T-cell (primary cell): ENCODE data around the gene BABAM2. TPM values are rescaled to one million over a fixed set of nuclear protein-coding genes. Genes with fewer than 3 reads are reported as not detected.

Experiments
- ATAC-seq, 4 experiments: fragments of 200-7000 bp in 3 of 4; fragments of 150-1000 bp in 1 of 4; cut with Tn5 transposase; replicated peaks in 1 of 4; 1 replicate in 3 of 4; 2 replicates in 1 of 4; pipeline ENCODE4 v1.10.0; 2021; ENCODE audit warnings: moderate library complexity in 3 of 4, mild to moderate bottlenecking in 2 of 4, moderate number of reproducible peaks in 1 of 4
- CTCF ChIA-PET, 2 donors: fragments of 300-600 bp; sonication (Branson Sonifier 250); formaldehyde crosslinking; loops; one replicate each; lab custom pipeline; 2022; ENCODE audit warnings: antibody characterized with exemption in 2 of 2; lab: Charles Lee
- POLR2A ChIA-PET, 2 donors: fragments of 300-600 bp; sonication (Branson Sonifier 250); formaldehyde crosslinking; loops; one replicate each; lab custom pipeline; 2022; ENCODE audit warnings: antibody characterized with exemption in 2 of 2; lab: Charles Lee
- DNase-seq, 35 experiments: peaks; one replicate each; pipeline versions ENCODE4 v3.0.0 to v3.0.0-alpha.2; 2013 to 2023
- H3K27ac ChIP-seq: one replicate; pipeline ENCODE4 v1.5.1; 2013; ENCODE audit warnings: low read length
- H3K27me3 ChIP-seq, 2 experiments: replicated peaks in 1 of 2; 1 replicate in 1 of 2; 2 replicates in 1 of 2; pipeline versions ENCODE4 v1.6.1 to v1.7.0; 2013; ENCODE audit warnings: low read length in 1 of 2, mixed read lengths in 1 of 2; ENCODE audit not compliant: control insufficient read depth in 2 of 2, insufficient read depth in 2 of 2; ENCODE audit errors: extremely low read depth in 1 of 2
- H3K36me3 ChIP-seq, 2 donors: 1 replicate in 1 of 2; 2 replicates in 1 of 2; pipeline versions ENCODE4 v1.6.1 to v1.7.0; 2013; ENCODE audit warnings: low read length in 1 of 2; ENCODE audit not compliant: control insufficient read depth in 2 of 2, insufficient read depth in 1 of 2; ENCODE audit errors: extremely low read depth in 1 of 2
- H3K4me1 ChIP-seq, 2 experiments: 1 replicate in 1 of 2; 2 replicates in 1 of 2; pipeline versions ENCODE4 v1.6.1 to v1.7.0; 2013; ENCODE audit warnings: low read length in 2 of 2, mixed read lengths in 1 of 2; ENCODE audit not compliant: insufficient read depth in 2 of 2, control insufficient read depth in 1 of 2; ENCODE audit errors: extremely low read depth in 1 of 2
- H3K4me3 ChIP-seq, 2 donors: 1 replicate in 1 of 2; 2 replicates in 1 of 2; pipeline versions ENCODE4 v1.5.1 to v1.7.0; 2013; ENCODE audit warnings: mild to moderate bottlenecking in 2 of 2, low read length in 1 of 2, moderate library complexity in 1 of 2; ENCODE audit not compliant: control insufficient read depth in 1 of 2; ENCODE audit errors: extremely low read depth in 1 of 2
- H3K9me3 ChIP-seq: 2 replicates; pipeline ENCODE4 v1.7.0; 2013
- H3K27ac Mint-ChIP-seq, 2 donors: one replicate each; pipeline ENCODE4 v1.8.0; 2020 to 2021; ENCODE audit warnings: mild to moderate bottlenecking in 2 of 2, mixed read lengths in 2 of 2
- H3K27me3 Mint-ChIP-seq, 2 donors: one replicate each; pipeline ENCODE4 v1.8.0; 2021 to 2022; ENCODE audit warnings: mixed read lengths in 2 of 2
- H3K36me3 Mint-ChIP-seq: one replicate; pipeline ENCODE4 v1.8.0; 2021; ENCODE audit warnings: mixed read lengths
- H3K4me1 Mint-ChIP-seq, 3 donors: one replicate each; pipeline ENCODE4 v1.8.0; 2020 to 2022; ENCODE audit warnings: mixed read lengths in 3 of 3, mild to moderate bottlenecking in 1 of 3
- H3K4me3 Mint-ChIP-seq, 3 donors: one replicate each; pipeline ENCODE4 v1.8.0; 2020 to 2022; ENCODE audit warnings: mild to moderate bottlenecking in 3 of 3, mixed read lengths in 3 of 3, moderate library complexity in 3 of 3
- H3K9me3 Mint-ChIP-seq, 3 donors: one replicate each; pipeline ENCODE4 v1.8.0; 2020 to 2022; ENCODE audit warnings: mixed read lengths in 3 of 3
- WGBS: methylation state at CpG from one replicate; pipeline ENCODE4 v1.1.5; 2013; ENCODE audit warnings: missing lambda C conversion rate; ENCODE audit not compliant: insufficient coverage; 5-methylcytosine and 5-hydroxymethylcytosine counted together
- total RNA-seq, 35 experiments: library from RNA in 6 of 35; stranded (reverse) in 6 of 35; fragments of 120-200 nt in 1 of 35; gene quantifications; one replicate each; pipeline versions ENCODE4 v1.2.1 to v1.2.4 and lab custom pipeline; 2013 to 2026

The BABAM2 gene
- total RNA-seq, 5 donors from 2014 or later (not counting 1 experiment from before 2014, with no cell fraction given) = 28.4 to 45.2 (median 37.4) TPM

DNA sequence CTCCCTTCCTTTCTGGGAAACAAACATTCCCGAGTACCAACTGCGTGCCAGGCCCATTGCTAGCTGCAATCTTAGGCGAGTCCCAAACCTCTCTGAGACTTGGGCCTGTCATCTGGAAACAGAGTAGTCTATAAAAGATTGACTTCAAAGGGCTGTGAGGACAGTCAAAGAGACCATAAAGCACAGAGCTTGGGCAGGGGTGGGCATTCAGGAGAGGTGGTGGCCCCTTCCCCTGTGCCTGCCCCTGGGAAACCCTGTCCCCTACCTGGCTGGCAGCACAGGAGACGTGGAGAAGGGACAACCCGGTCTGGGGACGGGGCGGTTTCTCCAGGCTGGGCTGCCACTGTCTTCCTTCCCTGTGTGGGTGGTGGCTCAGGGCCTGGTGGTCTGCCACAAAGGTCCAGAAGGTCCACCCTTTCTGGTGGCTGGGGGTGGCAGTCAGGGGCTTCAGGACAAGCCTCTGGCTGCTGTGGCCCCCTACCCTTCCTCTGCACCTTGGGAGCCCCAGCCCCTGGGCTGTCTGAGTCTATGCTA lies 468.2 kb downstream of the BABAM2 start:
- H3K27ac Mint-ChIP-seq = peak overlapping the region; percentile 71 to 91
- POLR2A ChIA-PET = interaction anchor here in 1 of 2 donors (0.8 kb wide), 1 partner anchor 10 kb away, joined by 8 read pairs; no protein-coding TSS in a partner anchor
- H3K27me3 Mint-ChIP-seq = no peaks in the 10 kb centered on the region

DNA sequence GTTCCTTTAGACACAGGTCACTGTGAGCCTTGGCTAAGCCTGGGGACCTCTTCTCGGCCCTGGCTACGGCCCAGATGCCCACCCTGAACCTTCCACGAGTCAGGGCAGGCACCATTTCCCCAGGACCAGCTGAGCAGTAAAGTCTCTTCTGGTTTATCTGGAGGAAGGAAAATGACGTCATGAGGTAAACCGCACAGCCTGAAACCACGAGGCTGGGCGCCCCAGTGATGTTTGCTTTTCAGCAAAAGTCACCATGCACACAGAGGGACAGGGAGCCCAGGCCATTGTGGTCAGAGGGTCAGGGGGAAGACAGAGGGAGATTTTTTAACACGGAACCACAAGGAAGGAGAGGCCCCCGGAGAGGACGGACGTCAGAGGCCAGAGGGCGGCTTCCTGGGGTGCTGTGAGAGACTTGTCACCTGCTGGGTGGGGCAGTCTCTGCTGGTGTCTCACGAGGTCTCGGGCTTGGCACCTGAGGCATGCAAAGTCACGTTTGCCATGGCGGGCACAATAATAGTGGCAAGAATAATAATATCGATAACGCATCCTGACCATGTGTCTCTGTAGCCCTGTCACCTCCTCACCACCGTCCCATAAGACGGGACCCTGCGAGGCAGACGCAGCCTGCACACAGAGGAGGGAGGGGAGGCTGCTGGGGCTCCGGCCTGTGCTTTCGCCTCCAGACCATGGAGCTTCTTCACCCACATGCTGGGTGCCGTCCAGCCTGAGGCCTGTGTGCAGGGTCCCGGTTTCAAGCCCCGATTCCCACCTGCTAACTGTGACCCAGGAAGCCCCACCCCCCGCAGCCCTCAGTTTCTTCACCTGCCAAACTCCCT lies 468.9 kb downstream of the BABAM2 start:
- POLR2A ChIA-PET = no interaction called here
- Mint-ChIP-seq H3K4me3 (peak overlapping the region; percentile 66 to 80 (median 78)), H3K9me3 (no peaks in the 10 kb centered on the region), H3K4me1 (peaks cover 49 to 74% (median 51%) of the 10 kb centered on the region in 3 donors), H3K36me3 (no peaks in the 10 kb centered on the region), H3K27me3 (no peaks in the 10 kb centered on the region), H3K27ac (peak overlapping the region; percentile 71 to 91)
- CTCF ChIA-PET = interaction anchor here in 1 of 2 donors (0.6 kb wide), 1 partner anchor 207 kb away, joined by 3 read pairs; no protein-coding TSS in a partner anchor
- H3K36me3 ChIP-seq = no peaks in the 10 kb centered on the region
- peaks cover 0 to 20% of the 10 kb centered on the region in 2 experiments for H3K27me3 ChIP-seq
- peak overlapping the region; percentile 92 for H3K27ac ChIP-seq
- peak; percentile 70 to 87 (median 82) for ATAC-seq
- WGBS = 26% methylated on average over 18 of the region's 28 CpGs
- no peaks in the 10 kb centered on the region for H3K9me3 ChIP-seq
- H3K4me1 ChIP-seq = peaks cover 23 to 79% of the 10 kb centered on the region in 2 experiments
- H3K4me3 ChIP-seq = peak overlapping the region; percentile 26 to 61
- DNase-seq = peak; percentile 56 to 92 (median 78)

More for the DNA sequence above, 468.2 kb downstream of the BABAM2 start:
- Histone ChIP-seq H3K4me3 (peak overlapping the region; percentile 26 to 61), H3K9me3 (no peaks in the 10 kb centered on the region), H3K27me3 (peaks cover 0 to 17% of the 10 kb centered on the region in 2 experiments), H3K4me1 (peaks cover 23 to 72% of the 10 kb centered on the region in 2 experiments), H3K27ac (peak overlapping the region; percentile 92), H3K36me3 (no peaks in the 10 kb centered on the region)
- Mint-ChIP-seq H3K9me3 (no peaks in the 10 kb centered on the region), H3K4me1 (peaks cover 45 to 68% (median 46%) of the 10 kb centered on the region in 3 donors), H3K36me3 (no peaks in the 10 kb centered on the region), H3K4me3 (peak overlapping the region; percentile 66 to 80 (median 78))
- peak in 2 of 4 experiments; percentile 3 to 7 for ATAC-seq
- peak in 1 of 35 experiments; percentile 9 for DNase-seq
- CTCF ChIA-PET = no interaction called here
- 60% methylated on average over 4 of the region's 7 CpGs for WGBS

DNA sequence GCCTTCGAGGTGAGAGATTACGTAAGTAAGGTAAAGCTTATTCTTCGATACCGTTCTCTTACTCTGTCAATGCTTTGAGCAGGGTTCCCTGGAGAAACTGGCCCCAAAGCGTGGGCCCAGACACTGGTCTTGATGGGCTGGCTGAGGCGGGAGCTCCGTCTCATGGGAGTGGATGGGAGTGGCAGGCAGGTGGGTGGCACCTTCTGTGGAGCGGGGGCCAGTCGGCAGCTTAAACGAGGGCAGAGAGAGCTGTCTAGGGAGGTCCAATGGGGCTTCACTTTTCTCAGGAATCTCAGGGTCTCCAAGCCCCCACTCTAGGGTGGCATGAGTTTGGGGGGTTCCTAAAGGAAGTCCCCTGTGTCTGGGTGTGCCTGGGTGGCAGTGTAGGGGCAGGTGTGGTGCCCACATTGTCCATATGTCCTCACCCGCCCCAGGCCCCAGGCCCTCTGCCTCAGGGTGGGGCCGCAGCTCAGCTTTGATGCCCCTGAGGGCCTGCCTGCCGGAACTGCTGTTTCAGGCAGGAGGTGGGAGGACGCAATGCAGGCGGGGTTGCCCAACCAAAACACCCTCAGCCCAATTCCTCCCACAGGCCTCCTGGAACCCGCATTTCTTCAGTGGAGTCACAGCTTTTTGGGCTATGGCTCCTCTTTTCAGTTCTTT lies 469.7 kb downstream of the BABAM2 start:
- WGBS = 91% methylated on average over 10 of the region's 16 CpGs
- Histone ChIP-seq H3K27ac (peak overlapping the region; percentile 92), H3K9me3 (no peaks in the 10 kb centered on the region), H3K36me3 (no peaks in the 10 kb centered on the region), H3K4me3 (no peak overlapping the region), H3K27me3 (peaks cover 0 to 20% of the 10 kb centered on the region in 2 experiments), H3K4me1 (peaks cover 26 to 86% of the 10 kb centered on the region in 2 experiments)
- peak in 2 of 35 experiments; percentile 16 to 19 for DNase-seq
- POLR2A ChIA-PET = interaction anchor here in 1 of 2 donors (0.5 kb wide), 1 partner anchor 934 kb away, joined by 4 read pairs; no protein-coding TSS in a partner anchor
- Mint-ChIP-seq H3K4me3 (peak overlapping the region in 1 of 3 donors; percentile 78), H3K9me3 (no peaks in the 10 kb centered on the region), H3K27ac (peak overlapping the region in 1 of 2 donors; percentile 11), H3K4me1 (peaks cover 57 to 77% (median 58%) of the 10 kb centered on the region in 3 donors), H3K36me3 (no peaks in the 10 kb centered on the region), H3K27me3 (no peaks in the 10 kb centered on the region)
- no peak for ATAC-seq
- CTCF ChIA-PET = no interaction called here

- DNase-seq (no peak), ATAC-seq (no peak)
- Mint-ChIP-seq H3K27me3 (no peaks in the 10 kb centered on the region), H3K36me3 (no peaks in the 10 kb centered on the region), H3K4me1 (peaks cover 63 to 82% (median 63%) of the 10 kb centered on the region in 3 donors), H3K27ac (peak overlapping the region in 1 of 2 donors; percentile 11), H3K9me3 (no peaks in the 10 kb centered on the region), H3K4me3 (peak overlapping the region in 1 of 3 donors; percentile 45)
- POLR2A ChIA-PET = interaction anchor here in 1 of 2 donors (0.5 kb wide), 1 partner anchor 935 kb away, joined by 4 read pairs; no protein-coding TSS in a partner anchor
- peaks cover 0 to 20% of the 10 kb centered on the region in 2 experiments for H3K27me3 ChIP-seq
- no peak overlapping the region for H3K4me3 ChIP-seq
- no peaks in the 10 kb centered on the region for H3K36me3 ChIP-seq
- peaks cover 32 to 87% of the 10 kb centered on the region in 2 experiments for H3K4me1 ChIP-seq
- H3K27ac ChIP-seq = peak overlapping the region; percentile 92
- CTCF ChIA-PET = no interaction called here
- WGBS = 98% methylated on average over 4 of the region's 12 CpGs
- no peaks in the 10 kb centered on the region for H3K9me3 ChIP-seq
Measured at GRCh38 chr2:28360718-28361293, 470.3 kb downstream of the BABAM2 start.

GRCh38 chr2:28361991-28362710 lies 471.6 kb downstream of the BABAM2 start:
- ChIA-PET POLR2A (no interaction called here), CTCF (interaction anchor here in 1 of 2 donors (0.5 kb wide), 1 partner anchor 209 kb away, joined by 4 read pairs; no protein-coding TSS in a partner anchor)
- peaks cover 73 to 88% (median 76%) of the 10 kb centered on the region in 3 donors for H3K4me1 Mint-ChIP-seq
- H3K9me3 Mint-ChIP-seq = no peaks in the 10 kb centered on the region
- H3K36me3 ChIP-seq = no peaks in the 10 kb centered on the region
- no peak for DNase-seq
- H3K4me1 ChIP-seq = peaks cover 41 to 87% of the 10 kb centered on the region in 2 experiments
- no peak overlapping the region for H3K27ac ChIP-seq
- peak overlapping the region in 1 of 3 donors; percentile 15 for H3K4me3 Mint-ChIP-seq
- WGBS = 50% methylated on average over 2 of the region's 12 CpGs
- peaks cover 0 to 20% of the 10 kb centered on the region in 2 experiments for H3K27me3 ChIP-seq
- no peaks in the 10 kb centered on the region for H3K27me3 Mint-ChIP-seq
- H3K27ac Mint-ChIP-seq = no peak overlapping the region
- no peaks in the 10 kb centered on the region for H3K9me3 ChIP-seq
- H3K4me3 ChIP-seq = no peak overlapping the region
- no peaks in the 10 kb centered on the region for H3K36me3 Mint-ChIP-seq
- no peak for ATAC-seq
